ENCODE measurements around the gene SP1. TPM values are rescaled to one million over a fixed set of nuclear protein-coding genes. Genes with fewer than 3 reads are reported as not detected.

Gene SP1
- total and polyA plus RNA-seq, 9 of the 15 experiments (the other 6 are each of a cell fraction or from before 2014, with no cell fraction given) = 8.0 to 65.5 (median 41.6) TPM

DNA sequence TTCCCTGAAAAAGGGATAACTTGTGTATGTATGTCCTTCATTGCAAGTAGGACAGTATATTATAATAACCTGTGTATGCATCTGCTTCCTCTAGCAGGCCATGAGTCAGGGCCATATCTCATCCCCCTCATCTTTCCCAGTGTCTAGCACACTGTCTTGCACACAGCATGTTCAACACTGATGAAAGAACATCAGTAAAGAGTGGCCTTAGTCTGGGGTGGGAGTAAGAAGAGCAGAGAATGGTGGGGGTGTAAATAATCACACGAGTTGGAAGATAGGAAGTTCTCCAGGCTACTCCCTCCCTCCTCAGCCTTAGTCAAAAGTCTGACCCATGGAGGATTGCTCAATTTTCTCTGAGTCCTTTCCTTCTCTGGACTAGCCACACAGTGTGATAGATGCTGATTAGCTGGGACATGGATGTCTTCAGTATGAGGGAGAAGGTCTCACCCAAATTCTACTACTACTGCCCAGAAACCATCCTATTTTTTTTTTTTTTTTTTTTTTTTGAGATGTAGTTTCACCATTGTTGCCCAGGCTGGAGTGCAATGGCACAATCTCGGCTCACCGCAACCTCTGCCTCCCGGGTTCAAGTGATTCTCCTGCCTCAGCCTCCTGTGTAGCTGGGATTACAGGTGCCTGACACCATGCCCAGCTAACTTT is 14.6 kb upstream of the SP1 start (continued):
- TF ChIP-seq BCOR (IDR thresholded peaks at IDR 0.05) (no peak), JUNB (CRISPR knock-in tag; conservative IDR thresholded peaks at IDR 0.05) (no peak), NR3C1 (CRISPR knock-in tag; IDR thresholded peaks at IDR 0.05) (no peak), EP300 (IDR thresholded peaks at IDR 0.05; ENCODE audit: low read length) (peak; percentile 49; the same call in 1 of the 2 replicates), RBM17 (IDR thresholded peaks at IDR 0.05; ENCODE audit: borderline replicate concordance, low read depth, low read length) (no peak), YBX1 (IDR thresholded peaks at IDR 0.05) (no peak), BCL6 (CRISPR knock-in tag; IDR thresholded peaks at IDR 0.05) (no peak), ZNF197 (CRISPR knock-in tag; IDR thresholded peaks at IDR 0.05; ENCODE audit: low read depth) (no peak), ERF (CRISPR knock-in tag; IDR thresholded peaks at IDR 0.05) (no peak), SIN3B (IDR thresholded peaks at IDR 0.05; ENCODE audit: low read depth) (no peak), ZNF316 (IDR thresholded peaks at IDR 0.05) (no peak), HNRNPLL (IDR thresholded peaks at IDR 0.05; ENCODE audit: low read depth, low read length, poor library complexity, severe bottlenecking) (no peak), POU5F1 (IDR thresholded peaks at IDR 0.05; ENCODE audit: borderline replicate concordance, low read depth, low read length, partially characterized antibody) (no peak), POLR3A (IDR thresholded peaks at IDR 0.05; ENCODE audit: borderline replicate concordance, extremely low read depth, insufficient read depth, insufficient read length) (peak; percentile 60), RBM25 (IDR thresholded peaks at IDR 0.05; ENCODE audit: low read depth, low read length, severe bottlenecking) (no peak), SRSF3 (IDR thresholded peaks at IDR 0.05; ENCODE audit: insufficient read depth, low read length) (no peak), ZNF584 (CRISPR knock-in tag; IDR thresholded peaks at IDR 0.05; ENCODE audit: low read depth) (no peak; the same call in 1 of the 2 replicates), NCOA6 (IDR thresholded peaks at IDR 0.05) (no peak), KDM5B (IDR thresholded peaks at IDR 0.05; ENCODE audit: insufficient replicate concordance, low read depth, low read length) (no peak), ZNF507 (tag; conservative IDR thresholded peaks at IDR 0.05) (no peak)
- TF ChIP-seq, protein P1, sequence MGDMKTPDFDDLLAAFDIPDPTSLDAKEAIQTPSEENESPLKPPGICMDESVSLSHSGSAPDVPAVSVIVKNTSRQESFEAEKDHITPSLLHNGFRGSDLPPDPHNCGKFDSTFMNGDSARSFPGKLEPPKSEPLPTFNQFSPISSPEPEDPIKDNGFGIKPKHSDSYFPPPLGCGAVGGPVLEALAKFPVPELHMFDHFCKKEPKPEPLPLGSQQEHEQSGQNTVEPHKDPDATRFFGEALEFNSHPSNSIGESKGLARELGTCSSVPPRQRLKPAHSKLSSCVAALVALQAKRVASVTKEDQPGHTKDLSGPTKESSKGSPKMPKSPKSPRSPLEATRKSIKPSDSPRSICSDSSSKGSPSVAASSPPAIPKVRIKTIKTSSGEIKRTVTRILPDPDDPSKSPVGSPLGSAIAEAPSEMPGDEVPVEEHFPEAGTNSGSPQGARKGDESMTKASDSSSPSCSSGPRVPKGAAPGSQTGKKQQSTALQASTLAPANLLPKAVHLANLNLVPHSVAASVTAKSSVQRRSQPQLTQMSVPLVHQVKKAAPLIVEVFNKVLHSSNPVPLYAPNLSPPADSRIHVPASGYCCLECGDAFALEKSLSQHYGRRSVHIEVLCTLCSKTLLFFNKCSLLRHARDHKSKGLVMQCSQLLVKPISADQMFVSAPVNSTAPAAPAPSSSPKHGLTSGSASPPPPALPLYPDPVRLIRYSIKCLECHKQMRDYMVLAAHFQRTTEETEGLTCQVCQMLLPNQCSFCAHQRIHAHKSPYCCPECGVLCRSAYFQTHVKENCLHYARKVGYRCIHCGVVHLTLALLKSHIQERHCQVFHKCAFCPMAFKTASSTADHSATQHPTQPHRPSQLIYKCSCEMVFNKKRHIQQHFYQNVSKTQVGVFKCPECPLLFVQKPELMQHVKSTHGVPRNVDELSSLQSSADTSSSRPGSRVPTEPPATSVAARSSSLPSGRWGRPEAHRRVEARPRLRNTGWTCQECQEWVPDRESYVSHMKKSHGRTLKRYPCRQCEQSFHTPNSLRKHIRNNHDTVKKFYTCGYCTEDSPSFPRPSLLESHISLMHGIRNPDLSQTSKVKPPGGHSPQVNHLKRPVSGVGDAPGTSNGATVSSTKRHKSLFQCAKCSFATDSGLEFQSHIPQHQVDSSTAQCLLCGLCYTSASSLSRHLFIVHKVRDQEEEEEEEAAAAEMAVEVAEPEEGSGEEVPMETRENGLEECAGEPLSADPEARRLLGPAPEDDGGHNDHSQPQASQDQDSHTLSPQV (IDR thresholded peaks at IDR 0.05) = peak; percentile 29; the same call in 1 of the 2 replicates
- TF ChIP-seq, protein P2, sequence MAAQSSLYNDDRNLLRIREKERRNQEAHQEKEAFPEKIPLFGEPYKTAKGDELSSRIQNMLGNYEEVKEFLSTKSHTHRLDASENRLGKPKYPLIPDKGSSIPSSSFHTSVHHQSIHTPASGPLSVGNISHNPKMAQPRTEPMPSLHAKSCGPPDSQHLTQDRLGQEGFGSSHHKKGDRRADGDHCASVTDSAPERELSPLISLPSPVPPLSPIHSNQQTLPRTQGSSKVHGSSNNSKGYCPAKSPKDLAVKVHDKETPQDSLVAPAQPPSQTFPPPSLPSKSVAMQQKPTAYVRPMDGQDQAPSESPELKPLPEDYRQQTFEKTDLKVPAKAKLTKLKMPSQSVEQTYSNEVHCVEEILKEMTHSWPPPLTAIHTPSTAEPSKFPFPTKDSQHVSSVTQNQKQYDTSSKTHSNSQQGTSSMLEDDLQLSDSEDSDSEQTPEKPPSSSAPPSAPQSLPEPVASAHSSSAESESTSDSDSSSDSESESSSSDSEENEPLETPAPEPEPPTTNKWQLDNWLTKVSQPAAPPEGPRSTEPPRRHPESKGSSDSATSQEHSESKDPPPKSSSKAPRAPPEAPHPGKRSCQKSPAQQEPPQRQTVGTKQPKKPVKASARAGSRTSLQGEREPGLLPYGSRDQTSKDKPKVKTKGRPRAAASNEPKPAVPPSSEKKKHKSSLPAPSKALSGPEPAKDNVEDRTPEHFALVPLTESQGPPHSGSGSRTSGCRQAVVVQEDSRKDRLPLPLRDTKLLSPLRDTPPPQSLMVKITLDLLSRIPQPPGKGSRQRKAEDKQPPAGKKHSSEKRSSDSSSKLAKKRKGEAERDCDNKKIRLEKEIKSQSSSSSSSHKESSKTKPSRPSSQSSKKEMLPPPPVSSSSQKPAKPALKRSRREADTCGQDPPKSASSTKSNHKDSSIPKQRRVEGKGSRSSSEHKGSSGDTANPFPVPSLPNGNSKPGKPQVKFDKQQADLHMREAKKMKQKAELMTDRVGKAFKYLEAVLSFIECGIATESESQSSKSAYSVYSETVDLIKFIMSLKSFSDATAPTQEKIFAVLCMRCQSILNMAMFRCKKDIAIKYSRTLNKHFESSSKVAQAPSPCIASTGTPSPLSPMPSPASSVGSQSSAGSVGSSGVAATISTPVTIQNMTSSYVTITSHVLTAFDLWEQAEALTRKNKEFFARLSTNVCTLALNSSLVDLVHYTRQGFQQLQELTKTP (IDR thresholded peaks at IDR 0.05; ENCODE audit: low read depth in 1 of 2, partially characterized antibody in 2 of 2) = peak in 1 of 2 experiments; percentile 19
